Measurements from ENCODE around the gene NOL7. TPM values are rescaled to one million over a fixed set of nuclear protein-coding genes. Genes with fewer than 3 reads are reported as not detected.

The NOL7 gene
- total RNA-seq, 1 experiment from 2014 or later, result 95.4 TPM

DNA sequence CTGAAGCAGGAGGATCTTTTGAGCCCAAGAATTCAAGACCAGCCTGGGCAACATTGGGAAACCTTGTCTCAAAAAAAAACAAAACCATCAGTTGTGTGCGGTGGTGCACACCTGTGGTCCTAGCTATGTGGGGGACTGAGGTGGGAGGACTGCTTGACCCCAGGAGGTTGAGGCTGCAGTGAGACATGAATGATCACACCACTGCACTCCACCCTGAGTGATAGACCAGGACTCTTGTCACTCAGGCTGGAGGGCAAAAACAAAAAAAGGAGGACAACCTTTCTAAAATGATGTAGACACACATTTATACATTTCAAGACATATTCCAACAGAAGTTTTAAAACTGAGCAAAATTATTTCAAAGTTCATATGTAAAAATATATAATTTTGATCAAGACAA, 45.1 kb downstream of the NOL7 start:
- Histone ChIP-seq H3K9me3 (ENCODE audit: low read length) (no peaks in the 10 kb centered on the region), H3K4me3 (ENCODE audit: low read length) (no peak overlapping the region), H3K27me3 (ENCODE audit: low read length) (no peaks in the 10 kb centered on the region), H4K20me1 (ENCODE audit: low read length) (peaks cover 8% of the 10 kb centered on the region; the same call in 1 of the 2 replicates), H3K27ac (ENCODE audit: low read length) (no peak overlapping the region), H3K4me1 (ENCODE audit: insufficient read depth, low read length) (no peaks in the 10 kb centered on the region), H3K9me2 (replicated peaks; ENCODE audit: low read length) (no peaks in the 10 kb centered on the region), H3K4me2 (ENCODE audit: low read length) (no peak overlapping the region), H3K9ac (ENCODE audit: low read length) (no peak overlapping the region), H3F3A (ENCODE audit: low read length, unreplicated experiment) (no peaks in the 10 kb centered on the region), H3K79me2 (ENCODE audit: low read length) (peaks cover 71% of the 10 kb centered on the region), H2AFZ (ENCODE audit: low read length) (no peak overlapping the region), H3K36me3 (ENCODE audit: low read depth, low read length) (no peaks in the 10 kb centered on the region)
- POLR2A ChIA-PET (ENCODE audit: unreplicated experiment), result no interaction called here
- DNase-seq (no peak), ATAC-seq (no peak)
- intact Hi-C loops (cut with micrococcal nuclease), result loop anchor here (5.0 kb wide), 1 partner anchor 37 kb away; no protein-coding TSS in a partner anchor
- BruUV-seq (replicated peaks), result no TSS peak
- CTCF ChIA-PET, result no interaction called here
- no peak for TF ChIP-seq EZH2 (IDR thresholded peaks at IDR 0.05; ENCODE audit: low read length, unreplicated experiment)
- TF ChIP-seq, protein P1, sequence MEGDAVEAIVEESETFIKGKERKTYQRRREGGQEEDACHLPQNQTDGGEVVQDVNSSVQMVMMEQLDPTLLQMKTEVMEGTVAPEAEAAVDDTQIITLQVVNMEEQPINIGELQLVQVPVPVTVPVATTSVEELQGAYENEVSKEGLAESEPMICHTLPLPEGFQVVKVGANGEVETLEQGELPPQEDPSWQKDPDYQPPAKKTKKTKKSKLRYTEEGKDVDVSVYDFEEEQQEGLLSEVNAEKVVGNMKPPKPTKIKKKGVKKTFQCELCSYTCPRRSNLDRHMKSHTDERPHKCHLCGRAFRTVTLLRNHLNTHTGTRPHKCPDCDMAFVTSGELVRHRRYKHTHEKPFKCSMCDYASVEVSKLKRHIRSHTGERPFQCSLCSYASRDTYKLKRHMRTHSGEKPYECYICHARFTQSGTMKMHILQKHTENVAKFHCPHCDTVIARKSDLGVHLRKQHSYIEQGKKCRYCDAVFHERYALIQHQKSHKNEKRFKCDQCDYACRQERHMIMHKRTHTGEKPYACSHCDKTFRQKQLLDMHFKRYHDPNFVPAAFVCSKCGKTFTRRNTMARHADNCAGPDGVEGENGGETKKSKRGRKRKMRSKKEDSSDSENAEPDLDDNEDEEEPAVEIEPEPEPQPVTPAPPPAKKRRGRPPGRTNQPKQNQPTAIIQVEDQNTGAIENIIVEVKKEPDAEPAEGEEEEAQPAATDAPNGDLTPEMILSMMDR (conservative IDR thresholded peaks at IDR 0.05; ENCODE audit: low read depth, low read length), result no peak
- TF ChIP-seq EZH2phosphoT487 (IDR thresholded peaks at IDR 0.05; ENCODE audit: borderline replicate concordance, low read length), result no peak

DNA sequence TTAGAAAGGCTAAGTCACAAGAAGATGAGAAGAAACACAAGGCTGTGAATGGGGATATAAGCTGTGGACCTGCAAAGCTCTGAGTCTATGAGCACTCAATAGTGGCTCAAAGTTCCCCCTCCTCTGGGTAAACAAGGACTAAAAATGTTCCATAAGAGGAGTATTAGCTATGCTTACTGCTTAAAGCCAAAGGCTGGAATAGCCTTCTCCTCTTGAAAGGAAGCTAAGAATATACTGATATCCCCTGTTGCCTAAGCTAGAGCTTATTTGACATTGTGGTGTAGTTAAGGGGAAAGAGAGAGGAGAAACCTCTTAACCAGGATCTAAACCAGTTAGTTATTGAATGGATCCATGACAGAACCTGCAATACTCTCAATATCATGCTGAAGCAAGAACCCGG, 45.8 kb downstream of the NOL7 start:
- H3K27me3 ChIP-seq (ENCODE audit: low read length), result no peaks in the 10 kb centered on the region
- no peak overlapping the region for H3K27ac ChIP-seq (ENCODE audit: low read length)
- H3K79me2 ChIP-seq (ENCODE audit: low read length), result peaks cover 77% of the 10 kb centered on the region
- intact Hi-C loops (cut with micrococcal nuclease), result loop anchor here (5.0 kb wide), 1 partner anchor 36 kb away; no protein-coding TSS in a partner anchor
- ATAC-seq (no peak), DNase-seq (no peak)
- no peaks in the 10 kb centered on the region for H3K4me1 ChIP-seq (ENCODE audit: insufficient read depth, low read length)
- no peaks in the 10 kb centered on the region for H3K36me3 ChIP-seq (ENCODE audit: low read depth, low read length)
- POLR2A ChIA-PET (ENCODE audit: unreplicated experiment), result no interaction called here
- no peak overlapping the region for H2AFZ ChIP-seq (ENCODE audit: low read length)
- no peaks in the 10 kb centered on the region for H3K9me2 ChIP-seq (replicated peaks; ENCODE audit: low read length)
- no peaks in the 10 kb centered on the region for H3K9me3 ChIP-seq (ENCODE audit: low read length)
- no TSS peak for BruUV-seq (replicated peaks)
- no peak overlapping the region for H3K4me2 ChIP-seq (ENCODE audit: low read length)
- H4K20me1 ChIP-seq (ENCODE audit: low read length), result peaks cover 10% of the 10 kb centered on the region
- CTCF ChIA-PET, result no interaction called here
- no peak overlapping the region for H3K4me3 ChIP-seq (ENCODE audit: low read length)
- H3F3A ChIP-seq (ENCODE audit: low read length, unreplicated experiment), result no peaks in the 10 kb centered on the region
- no peak overlapping the region for H3K9ac ChIP-seq (ENCODE audit: low read length)
- TF ChIP-seq EZH2 (IDR thresholded peaks at IDR 0.05; ENCODE audit: low read length, unreplicated experiment) (no peak), EZH2phosphoT487 (IDR thresholded peaks at IDR 0.05; ENCODE audit: borderline replicate concordance, low read length) (no peak)
- TF ChIP-seq, protein P1 (conservative IDR thresholded peaks at IDR 0.05; ENCODE audit: low read depth, low read length), result no peak

DNA sequence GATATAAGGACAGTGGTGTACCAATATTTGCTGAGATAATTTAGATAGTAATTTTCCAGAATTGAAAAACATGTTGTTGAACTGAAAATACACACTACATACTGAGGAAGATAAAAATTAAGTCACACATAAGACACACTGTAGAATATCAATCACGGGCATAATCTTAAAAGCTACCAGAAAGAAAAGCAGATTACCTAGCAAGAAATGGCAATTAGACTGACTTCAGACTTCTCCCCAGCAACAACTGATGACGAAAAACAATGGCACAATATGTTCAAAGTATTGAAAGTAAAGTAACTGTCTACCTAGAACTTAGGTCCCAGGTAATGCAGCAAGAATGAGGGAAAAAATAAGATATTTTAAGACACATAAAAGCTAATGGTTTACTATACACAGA, 46.5 kb downstream of the NOL7 start:
- H4K20me1 ChIP-seq (ENCODE audit: low read length), result peaks cover 13% of the 10 kb centered on the region
- intact Hi-C loops (cut with micrococcal nuclease), result loop anchor here (5.0 kb wide), 1 partner anchor 36 kb away; no protein-coding TSS in a partner anchor
- no peak overlapping the region for H3K4me2 ChIP-seq (ENCODE audit: low read length)
- CTCF ChIA-PET, result no interaction called here
- peaks cover 3% of the 10 kb centered on the region for H3K4me1 ChIP-seq (ENCODE audit: insufficient read depth, low read length)
- H3K36me3 ChIP-seq (ENCODE audit: low read depth, low read length), result no peaks in the 10 kb centered on the region
- H3K9me2 ChIP-seq (replicated peaks; ENCODE audit: low read length), result no peaks in the 10 kb centered on the region
- no peak for TF ChIP-seq EZH2 (IDR thresholded peaks at IDR 0.05; ENCODE audit: low read length, unreplicated experiment)
- TF ChIP-seq, protein P1 (conservative IDR thresholded peaks at IDR 0.05; ENCODE audit: low read depth, low read length), result no peak
- no peak for TF ChIP-seq EZH2phosphoT487 (IDR thresholded peaks at IDR 0.05; ENCODE audit: borderline replicate concordance, low read length)
- BruUV-seq (replicated peaks), result no TSS peak
- DNase-seq (no peak), ATAC-seq (no peak)
- no peak overlapping the region for H2AFZ ChIP-seq (ENCODE audit: low read length)
- no peak overlapping the region for H3K4me3 ChIP-seq (ENCODE audit: low read length)
- no peaks in the 10 kb centered on the region for H3K27me3 ChIP-seq (ENCODE audit: low read length)
- no peak overlapping the region for H3K9ac ChIP-seq (ENCODE audit: low read length)
- H3F3A ChIP-seq (ENCODE audit: low read length, unreplicated experiment), result no peaks in the 10 kb centered on the region
- H3K79me2 ChIP-seq (ENCODE audit: low read length), result peaks cover 82% of the 10 kb centered on the region
- H3K27ac ChIP-seq (ENCODE audit: low read length), result no peak overlapping the region
- POLR2A ChIA-PET (ENCODE audit: unreplicated experiment), result no interaction called here
- no peaks in the 10 kb centered on the region for H3K9me3 ChIP-seq (ENCODE audit: low read length)

Data from PC-3 (cell line).